Thyroid gland (tissue), 4 donors: Measurements from ENCODE around the gene UGGT1. TPM values are rescaled to one million over a fixed set of nuclear protein-coding genes. Genes with fewer than 3 reads are reported as not detected.

Experiments
- DNase-seq, 2 donors: peaks; one replicate each; pipeline ENCODE4 v3.0.0-alpha.2; 2019
- H3K27ac ChIP-seq, 3 donors: fragments of 200-600 bp; sonication (generic); 1 replicate in 2 of 3; 2 replicates in 1 of 3; pipeline ENCODE4 v1.5.1; 2016 to 2019; ENCODE audit warnings: mild to moderate bottlenecking in 1 of 3, moderate library complexity in 1 of 3
- H3K27me3 ChIP-seq: fragments of 200-600 bp; sonication (generic); one replicate; pipeline ENCODE4 v1.5.1; 2019
- H3K36me3 ChIP-seq, 2 donors: fragments of 200-600 bp; sonication (generic); one replicate each; pipeline ENCODE4 v1.5.1; 2016 to 2019
- H3K4me1 ChIP-seq, 2 donors: fragments of 200-600 bp; sonication (generic); one replicate each; pipeline ENCODE4 v1.5.1; 2017 to 2019
- H3K4me3 ChIP-seq, 3 donors: fragments of 200-600 bp; sonication (generic); replicated peaks in 1 of 3; 1 replicate in 2 of 3; 2 replicates in 1 of 3; pipeline ENCODE4 v1.5.1; 2016; ENCODE audit warnings: mild to moderate bottlenecking in 1 of 3
- H3K9me3 ChIP-seq: fragments of 200-600 bp; sonication (generic); one replicate; pipeline ENCODE4 v1.5.1; 2017
- POLR2A ChIP-seq, 2 donors: fragments of 450-650 bp; IDR thresholded peaks; one replicate each; pipeline ENCODE4 v1.6.1; 2017; ENCODE audit warnings: antibody characterized with exemption in 2 of 2, mild to moderate bottlenecking in 2 of 2, moderate library complexity in 1 of 2
- WGBS, 2 donors: methylation state at CpG; one replicate each; pipeline ENCODE4 v1.1.5; 2017; 5-methylcytosine and 5-hydroxymethylcytosine counted together
- intact Hi-C: fragments of 100-400 bp; cut with DNase I; formaldehyde crosslinking; loops from one replicate; pipeline ENCODE4 v1.15.1; 2023
- total RNA-seq, 4 donors: library from RNA; depleted of rRNA; stranded (reverse); fragments of >200 nt; gene quantifications; one replicate each; pipeline ENCODE4 v1.2.3, GENCODE V29; 2016
- TF ChIP-seq, protein P1 (sequence below), 6 experiments: fragments of 200-600 bp in 3 of 6; fragments of 450-650 bp in 3 of 6; sonication (generic) in 3 of 6; IDR thresholded peaks; one replicate each; pipeline ENCODE4 v1.5.1; 2016 to 2019; ENCODE audit warnings: antibody characterized with exemption in 6 of 6, mild to moderate bottlenecking in 2 of 6, inconsistent platforms in 1 of 6, moderate library complexity in 1 of 6

The UGGT1 gene
- total RNA-seq, 4 donors from 2014 or later = 53.1 to 90.7 (median 71.4) TPM

DNA sequence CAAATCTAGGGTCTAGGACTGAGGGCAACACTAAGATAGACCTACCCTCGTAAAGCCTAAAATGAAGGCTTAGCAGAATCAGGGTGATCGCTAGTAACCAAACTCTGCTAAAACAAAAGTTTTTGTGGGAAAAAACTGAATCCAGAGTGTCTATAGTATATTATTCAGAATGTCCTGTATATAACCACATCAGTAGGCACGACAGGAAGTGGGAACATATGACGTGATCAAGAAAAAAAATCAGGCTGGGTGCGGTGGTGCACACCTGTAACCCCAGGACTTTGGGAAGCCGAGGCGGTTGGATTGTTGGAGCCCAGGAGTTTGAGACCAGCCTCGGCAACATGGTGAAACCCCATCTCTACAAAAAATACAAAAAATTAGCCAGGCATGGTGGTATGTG is 106.1 kb downstream of the UGGT1 start:
- no peak overlapping the region for H3K4me3 ChIP-seq
- no peaks in the 10 kb centered on the region for H3K9me3 ChIP-seq
- 94 to 95% methylated on average over 8 of the region's 8 CpGs for WGBS, 2 donors
- no peak for DNase-seq
- H3K27ac ChIP-seq = no peak overlapping the region
- intact Hi-C loops = no loop called here
- H3K36me3 ChIP-seq = peaks cover 0 to 5% of the 10 kb centered on the region in 2 donors
- H3K27me3 ChIP-seq = no peaks in the 10 kb centered on the region
- TF ChIP-seq, protein P1, sequence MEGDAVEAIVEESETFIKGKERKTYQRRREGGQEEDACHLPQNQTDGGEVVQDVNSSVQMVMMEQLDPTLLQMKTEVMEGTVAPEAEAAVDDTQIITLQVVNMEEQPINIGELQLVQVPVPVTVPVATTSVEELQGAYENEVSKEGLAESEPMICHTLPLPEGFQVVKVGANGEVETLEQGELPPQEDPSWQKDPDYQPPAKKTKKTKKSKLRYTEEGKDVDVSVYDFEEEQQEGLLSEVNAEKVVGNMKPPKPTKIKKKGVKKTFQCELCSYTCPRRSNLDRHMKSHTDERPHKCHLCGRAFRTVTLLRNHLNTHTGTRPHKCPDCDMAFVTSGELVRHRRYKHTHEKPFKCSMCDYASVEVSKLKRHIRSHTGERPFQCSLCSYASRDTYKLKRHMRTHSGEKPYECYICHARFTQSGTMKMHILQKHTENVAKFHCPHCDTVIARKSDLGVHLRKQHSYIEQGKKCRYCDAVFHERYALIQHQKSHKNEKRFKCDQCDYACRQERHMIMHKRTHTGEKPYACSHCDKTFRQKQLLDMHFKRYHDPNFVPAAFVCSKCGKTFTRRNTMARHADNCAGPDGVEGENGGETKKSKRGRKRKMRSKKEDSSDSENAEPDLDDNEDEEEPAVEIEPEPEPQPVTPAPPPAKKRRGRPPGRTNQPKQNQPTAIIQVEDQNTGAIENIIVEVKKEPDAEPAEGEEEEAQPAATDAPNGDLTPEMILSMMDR (IDR thresholded peaks at IDR 0.05) = no peak
- TF ChIP-seq POLR2A (IDR thresholded peaks at IDR 0.05) = no peak
- H3K4me1 ChIP-seq = peaks cover 5 to 8% of the 10 kb centered on the region in 2 donors

DNA sequence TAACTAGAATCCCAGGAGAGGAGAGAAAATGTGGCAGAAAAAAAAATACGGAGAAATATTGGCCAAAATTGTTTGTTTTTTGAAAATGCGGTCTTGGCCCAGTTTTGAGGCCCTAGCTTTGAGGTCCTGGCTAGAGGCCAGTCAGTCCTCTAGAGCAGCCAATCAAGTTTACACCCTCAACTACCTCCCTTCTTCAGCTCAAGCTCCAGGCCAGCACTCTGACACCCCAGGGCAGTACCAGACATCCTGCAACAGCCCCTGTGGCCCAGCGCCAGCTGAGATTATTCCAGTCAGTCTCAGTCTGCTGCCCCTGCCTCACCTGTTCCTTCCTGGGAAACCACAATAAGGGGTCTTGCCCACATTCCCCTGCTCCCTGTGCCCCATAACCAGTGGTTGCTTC is 107.7 kb downstream of the UGGT1 start:
- Histone ChIP-seq H3K27ac (no peak overlapping the region), H3K9me3 (no peaks in the 10 kb centered on the region), H3K27me3 (no peaks in the 10 kb centered on the region), H3K4me1 (peaks cover 5 to 8% of the 10 kb centered on the region in 2 donors), H3K4me3 (no peak overlapping the region), H3K36me3 (no peaks in the 10 kb centered on the region)
- WGBS, 2 donors = 27 to 43% methylated on average over 3 of the region's 3 CpGs
- intact Hi-C loops = no loop called here
- no peak for TF ChIP-seq POLR2A (IDR thresholded peaks at IDR 0.05)
- TF ChIP-seq, protein P1 (IDR thresholded peaks at IDR 0.05) = no peak
- peak; percentile 48 to 49 for DNase-seq

GRCh38 chr2:128199141-128199540 is 108.1 kb downstream of the UGGT1 start:
- Histone ChIP-seq H3K4me3 (no peak overlapping the region), H3K9me3 (no peaks in the 10 kb centered on the region), H3K4me1 (peaks cover 5 to 8% of the 10 kb centered on the region in 2 donors), H3K27me3 (no peaks in the 10 kb centered on the region), H3K36me3 (no peaks in the 10 kb centered on the region), H3K27ac (no peak overlapping the region)
- WGBS, 2 donors = 87 to 88% methylated on average over 7 of the region's 7 CpGs
- no peak for DNase-seq
- intact Hi-C loops = no loop called here
- TF ChIP-seq POLR2A (IDR thresholded peaks at IDR 0.05) = no peak
- TF ChIP-seq, protein P1 (IDR thresholded peaks at IDR 0.05) = no peak

DNA sequence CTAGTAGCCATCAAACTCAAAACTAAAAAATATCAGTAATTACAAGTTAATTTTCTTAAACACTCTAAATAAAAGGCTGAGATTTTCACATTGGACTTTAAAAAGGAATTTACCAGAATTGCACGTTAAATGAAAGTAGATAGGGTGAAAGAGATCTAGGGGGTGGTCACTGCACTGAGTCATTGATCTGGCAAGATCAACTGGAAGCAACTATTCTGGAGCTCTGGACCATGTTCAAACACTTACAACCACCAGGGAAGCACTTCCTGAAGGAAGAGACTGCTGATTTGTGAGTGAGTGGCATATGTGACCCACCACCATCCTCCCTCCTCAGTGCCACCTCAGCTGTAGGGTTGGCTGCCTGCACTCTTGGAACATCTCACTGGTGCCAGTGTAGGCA is 111.8 kb downstream of the UGGT1 start:
- no peak for DNase-seq
- Histone ChIP-seq H3K27ac (no peak overlapping the region), H3K9me3 (no peaks in the 10 kb centered on the region), H3K4me1 (peaks cover 5 to 8% of the 10 kb centered on the region in 2 donors), H3K36me3 (no peaks in the 10 kb centered on the region), H3K27me3 (no peaks in the 10 kb centered on the region), H3K4me3 (no peak overlapping the region)
- 71 to 77% methylated on average over 1 of the region's 1 CpG for WGBS, 2 donors
- no peak for TF ChIP-seq POLR2A (IDR thresholded peaks at IDR 0.05)
- TF ChIP-seq, protein P1 (IDR thresholded peaks at IDR 0.05) = no peak
- intact Hi-C loops = no loop called here

DNA sequence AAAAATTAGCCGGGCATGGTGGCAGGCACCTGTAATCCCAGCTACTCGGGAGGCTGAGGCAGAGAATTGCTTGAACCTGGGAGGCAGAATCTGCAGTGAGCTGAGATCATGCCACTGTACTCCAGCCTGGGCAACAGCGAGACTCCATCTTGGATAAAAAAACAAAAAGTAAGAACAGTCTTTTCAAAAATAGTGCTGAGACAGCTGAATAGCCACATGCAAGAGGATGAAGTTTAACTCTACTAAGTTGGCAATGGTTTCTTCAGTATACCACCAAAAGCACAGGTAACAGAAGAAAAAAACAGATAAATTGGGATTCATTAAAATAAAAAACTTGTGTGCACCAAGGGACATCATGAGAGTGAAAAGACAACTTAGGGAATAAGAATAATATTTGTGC is 115.2 kb downstream of the UGGT1 start:
- Histone ChIP-seq H3K9me3 (no peaks in the 10 kb centered on the region), H3K4me1 (no peaks in the 10 kb centered on the region), H3K27ac (no peak overlapping the region), H3K27me3 (no peaks in the 10 kb centered on the region), H3K36me3 (no peaks in the 10 kb centered on the region), H3K4me3 (no peak overlapping the region)
- TF ChIP-seq POLR2A (IDR thresholded peaks at IDR 0.05) = no peak
- TF ChIP-seq, protein P1 (IDR thresholded peaks at IDR 0.05) = no peak
- intact Hi-C loops = no loop called here
- 89% methylated on average over 3 of the region's 3 CpGs for WGBS, 2 donors
- DNase-seq = no peak
